Spinal cord (tissue), 10 donors: ENCODE results near the gene TAS2R40. TPM values are rescaled to one million over a fixed set of nuclear protein-coding genes. Genes with fewer than 3 reads are reported as not detected.
"Not testable (repeated sequence)": the region's sequence is repeated elsewhere in the genome, so short reads cannot be mapped to it uniquely, and the experiment has no call there.

Source experiments
- DNase-seq, 6 donors: peaks; one replicate each; pipeline versions ENCODE4 v3.0.0 to v3.0.0-alpha.2; 2013 to 2015; ENCODE audit warnings: low spot score in 6 of 6, low read depth in 4 of 6
- H3K27ac ChIP-seq: one replicate; pipeline ENCODE4 v1.5.1; 2013; ENCODE audit warnings: low read depth, low read length, control low read depth
- H3K27me3 ChIP-seq: one replicate; pipeline ENCODE4 v1.6.1; 2013; ENCODE audit warnings: low read length; ENCODE audit not compliant: control insufficient read depth, insufficient read depth
- H3K36me3 ChIP-seq: one replicate; pipeline ENCODE4 v1.6.1; 2013; ENCODE audit warnings: low read length; ENCODE audit not compliant: control insufficient read depth, insufficient read depth
- H3K4me1 ChIP-seq: one replicate; pipeline ENCODE4 v1.6.1; 2013; ENCODE audit warnings: low read length; ENCODE audit not compliant: control insufficient read depth, insufficient read depth
- H3K4me3 ChIP-seq: one replicate; pipeline ENCODE4 v1.5.1; 2013; ENCODE audit warnings: low read depth, low read length, control low read depth
- H3K9me3 ChIP-seq: one replicate; pipeline ENCODE4 v1.6.1; 2013; ENCODE audit warnings: low read length; ENCODE audit not compliant: control insufficient read depth, insufficient read depth
- WGBS: methylation state at CpG from one replicate; pipeline ENCODE4 v1.1.5; 2013; ENCODE audit warnings: missing lambda C conversion rate; ENCODE audit not compliant: insufficient coverage; 5-methylcytosine and 5-hydroxymethylcytosine counted together
- polyA plus RNA-seq, 2 donors: library from polyadenylated mRNA; unstranded; fragments of 120-200 nt; gene quantifications; one replicate each; pipeline ENCODE4 v1.2.1, GENCODE V29; 2013; ENCODE audit not compliant: insufficient read length in 2 of 2
- total RNA-seq, 2 donors: library from RNA; depleted of rRNA in 1 of 2; stranded (reverse); fragments of 120-200 nt in 1 of 2; fragments of >200 nt in 1 of 2; gene quantifications; one replicate each; pipeline versions ENCODE4 v1.2.3 to v1.2.4, GENCODE V29; 2013 to 2014
- donor health status: healthy.

The TAS2R40 gene
- total and polyA plus RNA-seq, 4 donors = not detected

- no peak for DNase-seq
- 75% methylated on average over 2 of the region's 5 CpGs for WGBS
- H3K4me1 ChIP-seq = peaks cover under 1% of the 10 kb centered on the region
- H3K36me3 ChIP-seq = no peaks in the 10 kb centered on the region
- no peaks in the 10 kb centered on the region for H3K9me3 ChIP-seq
- no peak overlapping the region for H3K4me3 ChIP-seq
- no peaks in the 10 kb centered on the region for H3K27me3 ChIP-seq
- H3K27ac ChIP-seq = no peak overlapping the region
Measured at GRCh38 chr7:143257501-143257900, 35.7 kb downstream of the TAS2R40 start.

GRCh38 chr7:143258831-143259230 lies 37.0 kb downstream of the TAS2R40 start:
- Histone ChIP-seq H3K4me3 (no peak overlapping the region), H3K27ac (no peak overlapping the region)
- WGBS = 62% methylated on average over 1 of the region's 2 CpGs

DNA sequence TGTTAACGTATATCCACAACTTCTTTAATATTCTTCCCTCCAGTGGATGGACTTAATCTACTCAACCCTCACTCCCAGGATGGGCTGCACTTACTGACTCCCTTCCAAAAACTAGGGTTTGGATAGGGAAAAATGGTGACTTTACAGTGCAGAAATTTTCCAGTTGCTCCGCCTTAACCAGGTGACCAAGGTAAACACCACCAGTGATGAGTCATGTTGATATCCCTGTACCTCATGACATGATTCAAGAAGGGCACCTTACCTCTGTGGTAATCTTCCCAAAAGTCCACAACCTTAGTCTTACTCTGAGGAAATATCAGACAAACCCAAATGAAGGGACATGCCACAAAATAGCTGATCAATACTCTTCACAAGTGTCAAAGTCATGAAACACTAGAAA lies 37.9 kb downstream of the TAS2R40 start:
- H3K9me3 ChIP-seq = no peaks in the 10 kb centered on the region
- WGBS = 100% methylated on average over 1 of the region's 2 CpGs
- no peak overlapping the region for H3K27ac ChIP-seq
- peaks cover 16% of the 10 kb centered on the region for H3K4me1 ChIP-seq
- DNase-seq = no peak
- H3K36me3 ChIP-seq = peaks cover 2% of the 10 kb centered on the region
- no peak overlapping the region for H3K4me3 ChIP-seq
- H3K27me3 ChIP-seq = no peaks in the 10 kb centered on the region

More at GRCh38 chr7:143258831-143259230, 37.0 kb downstream of the TAS2R40 start:
- H3K27me3 ChIP-seq = no peaks in the 10 kb centered on the region
- DNase-seq = no peak
- H3K9me3 ChIP-seq = no peaks in the 10 kb centered on the region
- no peaks in the 10 kb centered on the region for H3K36me3 ChIP-seq
- peaks cover 7% of the 10 kb centered on the region for H3K4me1 ChIP-seq

DNA sequence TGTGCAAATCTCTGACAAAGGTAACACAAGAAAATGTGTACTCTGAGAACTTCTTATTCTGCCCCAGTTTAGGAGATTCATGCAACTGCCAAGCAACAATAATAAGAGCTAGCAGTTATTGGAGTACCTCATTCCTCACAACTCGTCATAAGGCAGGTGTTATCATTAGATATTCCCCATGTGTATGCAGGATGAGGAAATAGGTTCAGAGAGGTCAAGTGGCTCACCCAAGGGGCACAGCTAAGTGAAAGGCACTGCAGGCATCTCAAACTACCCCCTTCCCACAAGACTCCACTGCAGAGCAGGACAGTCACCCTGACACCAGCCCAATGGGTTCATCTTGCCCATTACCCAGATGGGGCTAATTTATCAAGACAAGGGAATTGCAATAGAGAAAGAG lies 40.1 kb downstream of the TAS2R40 start:
- H3K9me3 ChIP-seq = no peaks in the 10 kb centered on the region
- no peak for DNase-seq
- H3K36me3 ChIP-seq = peaks cover 5% of the 10 kb centered on the region
- no peak overlapping the region for H3K27ac ChIP-seq
- no CpG with 5 or more reads among the region's 1 CpG for WGBS
- no peaks in the 10 kb centered on the region for H3K27me3 ChIP-seq
- no peak overlapping the region for H3K4me3 ChIP-seq
- H3K4me1 ChIP-seq = peaks cover 20% of the 10 kb centered on the region

- DNase-seq = peak; percentile 54 to 92 (median 62)
- H3K4me1 ChIP-seq = peaks cover 20% of the 10 kb centered on the region
- no peaks in the 10 kb centered on the region for H3K9me3 ChIP-seq
- peak within 1 kb of the TSS; percentile 80 for H3K27ac ChIP-seq
- H3K27me3 ChIP-seq = no peaks in the 10 kb centered on the region
- peaks cover 17% of the 10 kb centered on the region for H3K36me3 ChIP-seq
- peak within 1 kb of the TSS; percentile 75 for H3K4me3 ChIP-seq
- WGBS = 1% methylated on average over 39 of the region's 48 CpGs
Measured at GRCh38 chr7:143263266-143264195, 41.7 kb downstream of the TAS2R40 start, which contains the start of gene GSTK1. TSS of gene GSTK1 (plus strand) at chr7:143263441. CDS start at chr7:143263514, 73 bp downstream.

- Histone ChIP-seq H3K4me3 (peak overlapping the region; percentile 75), H3K4me1 (peaks cover 20% of the 10 kb centered on the region), H3K36me3 (peaks cover 17% of the 10 kb centered on the region), H3K27ac (peak overlapping the region; percentile 80)
- not testable (repeated sequence) for H3K9me3 ChIP-seq, DNase-seq, H3K27me3 ChIP-seq
- WGBS = 92% methylated on average over 10 of the region's 15 CpGs
Measured at GRCh38 chr7:143264196-143264568, 42.3 kb downstream of the TAS2R40 start.

DNA sequence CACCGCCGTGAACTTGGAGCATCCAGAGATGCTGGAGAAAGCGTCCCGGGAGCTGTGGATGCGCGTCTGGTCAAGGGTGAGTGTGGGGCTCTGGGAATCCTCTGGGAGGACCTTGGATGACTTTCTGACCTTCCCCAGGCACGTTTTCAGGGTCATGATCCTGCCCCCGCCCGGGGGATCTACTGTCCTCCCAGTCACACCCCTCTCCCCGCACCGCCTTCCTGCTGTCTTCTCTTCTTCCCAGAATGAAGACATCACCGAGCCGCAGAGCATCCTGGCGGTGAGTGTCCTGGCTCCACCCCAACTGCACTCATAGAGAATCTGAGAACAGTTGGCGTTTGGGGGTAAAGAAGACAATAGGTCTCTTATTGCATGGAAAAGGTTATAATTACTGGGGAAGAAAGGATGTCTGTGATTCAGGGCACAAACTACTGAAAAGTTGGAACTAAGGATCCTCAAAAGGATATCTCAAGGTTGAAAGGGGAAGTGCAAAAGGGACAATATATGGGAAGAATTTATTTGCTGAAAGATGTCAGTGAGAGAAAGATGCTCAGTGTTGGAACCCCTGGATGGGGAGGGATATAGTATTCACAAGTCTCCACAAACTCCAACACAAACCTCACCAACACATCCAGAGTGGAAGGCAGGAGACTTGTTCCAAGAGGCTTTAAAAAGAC lies 43.3 kb downstream of the TAS2R40 start:
- Histone ChIP-seq H3K27ac (no peak overlapping the region), H3K27me3 (no peaks in the 10 kb centered on the region), H3K9me3 (no peaks in the 10 kb centered on the region), H3K36me3 (peaks cover 22% of the 10 kb centered on the region), H3K4me1 (peaks cover 20% of the 10 kb centered on the region), H3K4me3 (no peak overlapping the region)
- no peak for DNase-seq
- WGBS = 84% methylated on average over 10 of the region's 15 CpGs

DNA sequence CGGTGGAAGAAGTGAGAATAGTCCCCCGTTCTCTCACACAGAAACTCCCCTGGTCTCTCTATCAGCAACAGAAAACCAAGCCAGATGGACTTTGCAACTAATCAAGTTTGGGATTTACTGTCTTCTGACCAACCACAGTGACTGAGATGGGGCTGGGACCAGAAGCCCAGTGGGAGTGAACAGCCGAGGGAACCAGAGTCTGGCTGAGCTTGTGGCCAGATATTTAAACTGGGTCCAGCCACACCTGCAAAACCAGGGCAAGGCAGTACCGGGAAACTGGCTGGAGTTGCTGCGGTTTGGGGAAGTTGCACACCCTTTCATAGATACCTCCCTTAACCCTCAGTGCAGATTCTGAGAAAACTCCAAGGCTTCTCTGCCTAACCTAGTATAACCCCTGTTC lies 47.4 kb downstream of the TAS2R40 start:
- no peak for DNase-seq
- peaks cover 24% of the 10 kb centered on the region for H3K36me3 ChIP-seq
- H3K4me1 ChIP-seq = peaks cover 9% of the 10 kb centered on the region
- H3K27me3 ChIP-seq = no peaks in the 10 kb centered on the region
- H3K9me3 ChIP-seq = no peaks in the 10 kb centered on the region
- H3K4me3 ChIP-seq = no peak overlapping the region
- 89% methylated on average over 3 of the region's 5 CpGs for WGBS
- H3K27ac ChIP-seq = no peak overlapping the region

DNA sequence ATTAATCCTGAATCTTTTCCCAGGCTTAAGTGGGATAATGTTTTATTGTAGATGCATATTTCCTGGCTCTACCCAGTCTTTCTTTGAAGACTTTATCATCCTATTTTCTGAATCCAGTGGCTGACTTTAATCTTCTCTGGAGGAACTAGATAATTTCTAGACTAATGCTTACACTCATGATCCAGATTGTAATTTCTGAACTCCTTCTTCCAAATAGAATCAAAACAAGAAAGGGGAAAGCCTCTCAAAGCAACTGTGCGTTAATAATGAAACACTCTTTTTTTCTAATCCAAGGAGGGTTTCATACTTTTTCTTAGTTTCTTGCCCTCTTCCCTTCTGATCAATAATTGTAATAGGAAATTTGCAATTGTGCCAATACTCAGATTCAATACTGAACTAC lies 49.4 kb downstream of the TAS2R40 start:
- no peak overlapping the region for H3K27ac ChIP-seq

More for the DNA sequence above, 49.4 kb downstream of the TAS2R40 start:
- no peaks in the 10 kb centered on the region for H3K4me1 ChIP-seq
- DNase-seq = no peak
- H3K4me3 ChIP-seq = no peak overlapping the region
- no peaks in the 10 kb centered on the region for H3K27me3 ChIP-seq
- peaks cover 19% of the 10 kb centered on the region for H3K36me3 ChIP-seq
- no CpG with 5 or more reads among the region's 1 CpG for WGBS
- H3K9me3 ChIP-seq = no peaks in the 10 kb centered on the region
